Calu3 (cell line): Measurements from ENCODE around the gene ABCG4. TPM values are rescaled to one million over a fixed set of nuclear protein-coding genes. Genes with fewer than 3 reads are reported as not detected.
A peak's percentile ranks its signal among the peaks of the same experiment; 100 is the strongest.

Source experiments
- BruUV-seq: library from RNA; stranded (reverse); fragments of 400-500 nt; replicated peaks from 2 replicates; lab custom pipeline; 2021; lab: Mats Ljungman, UMichigan
- CTCF ChIA-PET: fragments of 300-600 bp; sonication (Branson Sonifier 250); formaldehyde crosslinking; loops from one replicate; lab custom pipeline; 2022; ENCODE audit warnings: antibody characterized with exemption; lab: Charles Lee
- DNase-seq: peaks from one replicate; pipeline ENCODE4 v3.0.0; 2022
- H3K27ac Mint-ChIP-seq: one replicate; pipeline ENCODE4 v1.8.0; 2022; ENCODE audit warnings: mixed read lengths; ENCODE audit not compliant: unreplicated experiment
- H3K27me3 Mint-ChIP-seq: one replicate; pipeline ENCODE4 v1.8.0; 2022; ENCODE audit warnings: mixed read lengths; ENCODE audit not compliant: unreplicated experiment
- H3K36me3 Mint-ChIP-seq: one replicate; pipeline ENCODE4 v1.8.0; 2022; ENCODE audit warnings: mild to moderate bottlenecking, moderate library complexity, mixed read lengths; ENCODE audit not compliant: insufficient read depth, unreplicated experiment
- H3K4me1 Mint-ChIP-seq: one replicate; pipeline ENCODE4 v1.8.0; 2022; ENCODE audit warnings: mild to moderate bottlenecking, low read depth, mixed read lengths; ENCODE audit not compliant: unreplicated experiment
- H3K4me3 Mint-ChIP-seq: one replicate; pipeline ENCODE4 v1.8.0; 2022; ENCODE audit warnings: mild to moderate bottlenecking, low read depth, moderate library complexity, mixed read lengths; ENCODE audit not compliant: unreplicated experiment
- H3K9me3 Mint-ChIP-seq: one replicate; pipeline ENCODE4 v1.8.0; 2022; ENCODE audit warnings: low read depth, mixed read lengths; ENCODE audit not compliant: unreplicated experiment
- intact Hi-C: fragments of 100-400 bp; cut with micrococcal nuclease; formaldehyde crosslinking; loops from one replicate; pipeline ENCODE4 v1.10.0; 2022; ENCODE audit not compliant: unreplicated experiment
- total RNA-seq: library from RNA; stranded (reverse); gene quantifications from 2 replicates; pipeline ENCODE4 v1.2.3, GENCODE V29; 2022
- TF ChIP-seq, protein P1 (sequence below): fragments of 200-600 bp; IDR thresholded peaks from one replicate; pipeline ENCODE4 v1.8.0; 2022; ENCODE audit warnings: antibody characterized with exemption; ENCODE audit not compliant: unreplicated experiment

The ABCG4 gene
- total RNA-seq, 1 experiment from 2014 or later: not detected

DNA sequence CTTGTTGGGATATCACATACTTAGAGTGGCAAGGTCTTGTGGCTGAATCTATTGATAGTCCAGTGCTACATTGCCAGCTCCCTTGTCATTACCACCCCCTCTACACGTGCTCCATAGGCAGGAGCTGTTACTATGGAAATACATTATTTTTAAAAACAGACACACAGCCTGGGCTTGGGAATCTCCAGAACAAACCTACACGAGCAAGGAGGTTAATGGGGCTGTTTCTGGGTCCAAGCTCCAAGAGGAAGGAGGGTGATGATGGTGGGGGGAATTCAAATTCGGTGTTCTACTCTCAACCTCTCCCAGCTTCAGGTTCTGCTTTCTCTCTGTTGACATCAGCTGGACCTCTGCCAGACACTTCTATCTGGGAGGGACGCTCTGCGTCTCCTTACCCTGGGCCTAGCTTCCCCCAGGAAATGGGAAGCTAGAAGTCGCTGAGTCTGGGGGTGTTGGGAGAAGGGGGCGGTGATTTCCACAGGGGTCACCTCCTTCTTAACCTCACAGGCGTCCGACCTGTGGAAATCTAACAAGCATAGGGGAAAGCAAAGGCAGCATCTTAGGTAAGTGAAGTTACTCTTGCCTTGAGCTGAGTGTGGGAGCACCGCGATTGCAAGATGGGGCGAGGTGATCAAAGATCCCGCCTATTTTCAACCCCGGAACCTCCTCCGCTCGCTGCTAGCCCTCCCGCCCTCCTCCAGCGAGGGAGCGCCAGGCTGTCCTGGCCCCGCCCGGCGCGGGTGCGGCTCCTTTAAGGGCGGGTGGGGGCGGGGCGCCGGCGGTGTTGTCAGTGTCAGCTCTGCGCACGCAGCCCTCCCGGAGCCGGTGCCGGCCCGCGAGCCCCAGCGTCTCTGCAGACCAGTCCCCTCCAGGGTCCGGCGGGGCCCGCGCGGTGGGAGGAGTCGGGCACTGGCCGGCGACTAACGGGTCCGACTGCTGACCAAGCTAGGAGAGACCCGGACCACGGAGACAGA is 42.0 kb upstream of the ABCG4 start, which contains the start of gene C2CD2L:
Gene C2CD2L, plus strand, starts transcription at position 781 of the 974 bp plus-strand sequence. CDS start 398 bp downstream, outside the sequence.
- TF ChIP-seq, protein P1, sequence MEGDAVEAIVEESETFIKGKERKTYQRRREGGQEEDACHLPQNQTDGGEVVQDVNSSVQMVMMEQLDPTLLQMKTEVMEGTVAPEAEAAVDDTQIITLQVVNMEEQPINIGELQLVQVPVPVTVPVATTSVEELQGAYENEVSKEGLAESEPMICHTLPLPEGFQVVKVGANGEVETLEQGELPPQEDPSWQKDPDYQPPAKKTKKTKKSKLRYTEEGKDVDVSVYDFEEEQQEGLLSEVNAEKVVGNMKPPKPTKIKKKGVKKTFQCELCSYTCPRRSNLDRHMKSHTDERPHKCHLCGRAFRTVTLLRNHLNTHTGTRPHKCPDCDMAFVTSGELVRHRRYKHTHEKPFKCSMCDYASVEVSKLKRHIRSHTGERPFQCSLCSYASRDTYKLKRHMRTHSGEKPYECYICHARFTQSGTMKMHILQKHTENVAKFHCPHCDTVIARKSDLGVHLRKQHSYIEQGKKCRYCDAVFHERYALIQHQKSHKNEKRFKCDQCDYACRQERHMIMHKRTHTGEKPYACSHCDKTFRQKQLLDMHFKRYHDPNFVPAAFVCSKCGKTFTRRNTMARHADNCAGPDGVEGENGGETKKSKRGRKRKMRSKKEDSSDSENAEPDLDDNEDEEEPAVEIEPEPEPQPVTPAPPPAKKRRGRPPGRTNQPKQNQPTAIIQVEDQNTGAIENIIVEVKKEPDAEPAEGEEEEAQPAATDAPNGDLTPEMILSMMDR: no peak
- BruUV-seq: no TSS peak
- peak within 1 kb of the TSS; percentile 83 for H3K27ac Mint-ChIP-seq
- no peaks in the 10 kb centered on the region for H3K27me3 Mint-ChIP-seq
- H3K36me3 Mint-ChIP-seq: peaks cover 39% of the 10 kb centered on the region
- DNase-seq: peak; percentile 77
- H3K9me3 Mint-ChIP-seq: no peaks in the 10 kb centered on the region
- CTCF ChIA-PET: interaction anchor here (0.9 kb wide), 1 partner anchor 85 kb away, joined by 3 read pairs; no protein-coding TSS in a partner anchor
- H3K4me3 Mint-ChIP-seq: peak within 1 kb of the TSS; percentile 74
- intact Hi-C loops: no loop called here
- peaks cover 13% of the 10 kb centered on the region for H3K4me1 Mint-ChIP-seq

- DNase-seq: no peak
- CTCF ChIA-PET: interaction anchor here (0.9 kb wide), 2 partner anchors 40 to 84 kb away, joined by 3 read pairs; partner anchors contain the start of gene VPS11
- intact Hi-C loops: no loop called here
- BruUV-seq: no TSS peak
- H3K9me3 Mint-ChIP-seq: no peaks in the 10 kb centered on the region
- no peaks in the 10 kb centered on the region for H3K27me3 Mint-ChIP-seq
- peaks cover 13% of the 10 kb centered on the region for H3K4me1 Mint-ChIP-seq
- H3K36me3 Mint-ChIP-seq: peaks cover 32% of the 10 kb centered on the region
- H3K4me3 Mint-ChIP-seq: peak overlapping the region; percentile 74
- no peak overlapping the region for H3K27ac Mint-ChIP-seq
- TF ChIP-seq, protein P1: no peak
Measured at GRCh38 chr11:119107538-119108145, 41.2 kb upstream of the ABCG4 start.

DNA sequence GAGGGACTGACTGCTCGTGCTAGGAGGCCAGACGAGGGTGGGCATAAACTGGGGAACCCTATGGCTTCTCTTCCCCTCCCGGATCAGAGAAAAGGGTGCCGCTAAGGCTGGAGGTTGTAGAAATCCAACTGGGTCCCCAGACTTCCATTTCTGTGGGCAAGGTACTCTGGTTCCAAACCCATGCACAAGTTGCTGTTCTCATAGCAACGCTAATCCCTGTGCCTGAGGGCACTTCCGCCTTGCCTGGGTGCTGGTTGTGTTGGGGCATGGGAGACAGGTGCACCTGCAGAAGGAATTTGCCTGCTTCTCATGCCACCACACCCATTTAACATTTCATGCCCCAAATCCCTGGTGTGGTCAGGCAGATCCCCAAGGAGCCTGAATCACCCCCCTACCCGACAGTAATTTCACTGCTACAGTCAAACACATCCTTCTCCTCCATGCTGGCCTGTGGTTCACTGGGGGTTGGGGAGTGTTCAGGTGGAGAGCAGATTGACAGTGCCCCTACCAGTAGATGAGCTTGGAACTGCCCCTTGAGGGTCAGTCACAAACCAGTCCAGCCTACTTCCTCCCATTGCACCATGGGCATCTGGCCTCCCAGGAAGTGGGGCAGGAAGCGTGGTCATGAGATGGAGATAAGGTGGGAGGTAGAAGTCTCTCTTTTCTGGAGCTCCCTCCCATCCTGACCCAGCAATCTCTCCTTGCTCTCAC is 40.6 kb upstream of the ABCG4 start:
- no peaks in the 10 kb centered on the region for H3K9me3 Mint-ChIP-seq
- H3K4me1 Mint-ChIP-seq: peaks cover 13% of the 10 kb centered on the region
- intact Hi-C loops: no loop called here
- H3K27ac Mint-ChIP-seq: peak overlapping the region; percentile 39
- peaks cover 38% of the 10 kb centered on the region for H3K36me3 Mint-ChIP-seq
- peak overlapping the region; percentile 74 for H3K4me3 Mint-ChIP-seq
- TF ChIP-seq, protein P1: no peak
- peak; percentile 52 for DNase-seq
- CTCF ChIA-PET: interaction anchor here (0.9 kb wide), 1 partner anchor 41 kb away, joined by 3 read pairs; the partner anchor contains the start of gene VPS11
- BruUV-seq: no TSS peak
- no peaks in the 10 kb centered on the region for H3K27me3 Mint-ChIP-seq

- Mint-ChIP-seq H3K4me1 (peaks cover 13% of the 10 kb centered on the region), H3K4me3 (peak overlapping the region; percentile 74), H3K27ac (peak overlapping the region; percentile 39), H3K27me3 (no peaks in the 10 kb centered on the region), H3K9me3 (no peaks in the 10 kb centered on the region), H3K36me3 (peaks cover 38% of the 10 kb centered on the region)
- intact Hi-C loops: no loop called here
- TSS peak; percentile 18 for BruUV-seq
- CTCF ChIA-PET: no interaction called here
- DNase-seq: no peak
- TF ChIP-seq, protein P1: no peak
Measured at GRCh38 chr11:119108857-119109221, 40.0 kb upstream of the ABCG4 start.
